ENCODE measurements around the gene BUD23.

The BUD23 gene

DNA sequence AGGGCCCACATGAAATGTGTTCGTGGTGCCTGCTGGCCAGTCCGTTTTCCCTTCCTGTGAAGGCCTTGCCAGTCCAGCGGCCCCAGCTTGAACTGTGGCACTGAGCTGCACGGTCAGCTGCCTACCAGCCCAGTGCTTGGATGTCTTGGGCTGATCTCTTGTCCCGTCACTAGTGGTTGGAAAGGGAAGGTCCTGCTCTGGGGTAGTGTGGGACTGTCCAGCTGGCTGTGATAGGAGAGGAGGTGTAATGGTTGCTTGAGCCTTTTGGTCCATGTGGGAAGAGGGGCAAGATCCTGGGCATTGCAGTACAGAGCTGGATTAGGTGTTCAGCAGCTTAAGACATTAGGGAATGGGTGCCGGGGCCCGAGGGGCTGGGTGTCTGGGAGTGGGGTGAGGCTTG lies 15.0 kb downstream of the BUD23 start:
- H3K4me3 ChIP-seq (ENCODE audit: low read depth, low read length), result no peak overlapping the region
- TF ChIP-seq POLR2A (IDR thresholded peaks at IDR 0.05; ENCODE audit: extremely low read depth, insufficient read length), result no peak
- no peak for TF ChIP-seq MYC (IDR thresholded peaks at IDR 0.05; ENCODE audit: low read depth, low read length)
- TF ChIP-seq, protein P1, sequence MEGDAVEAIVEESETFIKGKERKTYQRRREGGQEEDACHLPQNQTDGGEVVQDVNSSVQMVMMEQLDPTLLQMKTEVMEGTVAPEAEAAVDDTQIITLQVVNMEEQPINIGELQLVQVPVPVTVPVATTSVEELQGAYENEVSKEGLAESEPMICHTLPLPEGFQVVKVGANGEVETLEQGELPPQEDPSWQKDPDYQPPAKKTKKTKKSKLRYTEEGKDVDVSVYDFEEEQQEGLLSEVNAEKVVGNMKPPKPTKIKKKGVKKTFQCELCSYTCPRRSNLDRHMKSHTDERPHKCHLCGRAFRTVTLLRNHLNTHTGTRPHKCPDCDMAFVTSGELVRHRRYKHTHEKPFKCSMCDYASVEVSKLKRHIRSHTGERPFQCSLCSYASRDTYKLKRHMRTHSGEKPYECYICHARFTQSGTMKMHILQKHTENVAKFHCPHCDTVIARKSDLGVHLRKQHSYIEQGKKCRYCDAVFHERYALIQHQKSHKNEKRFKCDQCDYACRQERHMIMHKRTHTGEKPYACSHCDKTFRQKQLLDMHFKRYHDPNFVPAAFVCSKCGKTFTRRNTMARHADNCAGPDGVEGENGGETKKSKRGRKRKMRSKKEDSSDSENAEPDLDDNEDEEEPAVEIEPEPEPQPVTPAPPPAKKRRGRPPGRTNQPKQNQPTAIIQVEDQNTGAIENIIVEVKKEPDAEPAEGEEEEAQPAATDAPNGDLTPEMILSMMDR (IDR thresholded peaks at IDR 0.05; ENCODE audit: low read depth, low read length), result no peak
- TF ChIP-seq MAX (IDR thresholded peaks at IDR 0.05; ENCODE audit: low read depth, low read length), result no peak
- DNase-seq (ENCODE audit: low read depth), result no peak

DNA sequence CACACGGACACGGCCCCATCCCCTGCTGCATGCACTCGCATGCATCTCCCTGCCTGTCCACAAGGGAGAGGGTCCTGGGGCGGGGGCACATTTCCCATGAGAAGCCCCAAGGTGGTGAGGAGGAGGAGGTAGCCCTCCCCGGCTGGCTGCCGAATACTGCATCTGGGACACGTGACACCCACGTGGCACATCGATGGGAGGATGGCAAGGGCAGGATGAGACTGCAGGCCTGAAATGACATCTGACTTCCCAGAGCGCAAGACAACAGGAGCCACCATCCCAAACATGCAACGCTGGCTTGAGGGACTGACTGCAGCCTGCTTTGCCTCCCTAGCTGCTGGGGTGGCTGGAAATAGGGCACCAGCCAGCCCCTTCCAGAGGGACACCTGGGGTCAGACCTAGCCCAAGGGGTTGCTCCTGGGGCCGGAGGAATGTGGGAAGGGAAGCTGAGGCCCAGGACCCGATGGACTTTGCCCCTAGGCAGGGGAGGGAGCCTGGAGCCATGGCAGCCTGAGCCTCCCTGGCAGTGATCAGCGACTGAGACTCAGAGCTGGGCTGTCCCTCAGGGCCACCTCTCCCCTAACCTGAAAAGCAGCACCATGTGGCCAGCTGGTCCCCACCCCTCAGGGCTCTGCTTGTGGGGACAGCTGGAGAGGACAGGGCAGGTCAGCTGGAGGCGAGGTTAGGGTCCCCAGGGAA lies 16.1 kb downstream of the BUD23 start:
- DNase-seq (ENCODE audit: low read depth), result no peak
- TF ChIP-seq, protein P1 (IDR thresholded peaks at IDR 0.05; ENCODE audit: low read depth, low read length), result no peak
- TF ChIP-seq MYC (IDR thresholded peaks at IDR 0.05; ENCODE audit: low read depth, low read length) (no peak), MAX (IDR thresholded peaks at IDR 0.05; ENCODE audit: low read depth, low read length) (no peak), POLR2A (IDR thresholded peaks at IDR 0.05; ENCODE audit: extremely low read depth, insufficient read length) (no peak)
- H3K4me3 ChIP-seq (ENCODE audit: low read depth, low read length), result no peak overlapping the region

GRCh38 chr7:73700069-73700423 lies 16.6 kb downstream of the BUD23 start:
- no peak for DNase-seq (ENCODE audit: low read depth)
- no peak for TF ChIP-seq MAX (IDR thresholded peaks at IDR 0.05; ENCODE audit: low read depth, low read length)
- TF ChIP-seq MYC (IDR thresholded peaks at IDR 0.05; ENCODE audit: low read depth, low read length), result no peak
- TF ChIP-seq, protein P1 (IDR thresholded peaks at IDR 0.05; ENCODE audit: low read depth, low read length), result no peak
- no peak for TF ChIP-seq POLR2A (IDR thresholded peaks at IDR 0.05; ENCODE audit: extremely low read depth, insufficient read length)
- H3K4me3 ChIP-seq (ENCODE audit: low read depth, low read length), result no peak overlapping the region

DNA sequence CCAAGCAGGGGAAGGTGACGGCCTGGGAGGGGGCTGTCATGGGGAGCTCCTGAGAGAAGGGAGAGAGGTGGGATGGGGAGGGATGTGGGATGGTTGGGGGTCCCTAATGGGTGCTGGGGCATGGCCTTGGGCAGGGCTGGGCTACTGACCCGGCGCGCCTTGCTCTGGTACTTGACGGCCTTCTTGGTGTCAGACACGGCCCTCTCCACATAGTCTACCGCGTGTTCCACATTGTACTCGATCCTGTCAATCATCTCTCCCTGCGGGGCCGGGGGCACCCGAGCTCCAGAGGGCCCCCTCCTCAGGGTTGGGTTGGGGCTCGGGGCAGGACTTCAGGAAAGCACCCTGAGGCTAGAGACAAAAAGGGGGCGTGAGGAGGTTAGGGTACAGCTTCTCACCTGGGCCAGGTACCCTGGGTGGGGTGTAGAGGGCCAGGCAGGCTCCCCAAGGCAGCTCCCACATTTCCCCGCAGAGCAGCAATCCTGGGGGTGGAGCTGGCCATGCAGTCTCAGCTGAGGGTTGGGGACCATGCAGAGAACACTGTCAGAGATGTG lies 17.3 kb downstream of the BUD23 start:
- TF ChIP-seq, protein P1 (IDR thresholded peaks at IDR 0.05; ENCODE audit: low read depth, low read length), result no peak
- TF ChIP-seq MYC (IDR thresholded peaks at IDR 0.05; ENCODE audit: low read depth, low read length) (no peak), MAX (IDR thresholded peaks at IDR 0.05; ENCODE audit: low read depth, low read length) (no peak), POLR2A (IDR thresholded peaks at IDR 0.05; ENCODE audit: extremely low read depth, insufficient read length) (no peak)
- no peak overlapping the region for H3K4me3 ChIP-seq (ENCODE audit: low read depth, low read length)
- DNase-seq (ENCODE audit: low read depth), result no peak

DNA sequence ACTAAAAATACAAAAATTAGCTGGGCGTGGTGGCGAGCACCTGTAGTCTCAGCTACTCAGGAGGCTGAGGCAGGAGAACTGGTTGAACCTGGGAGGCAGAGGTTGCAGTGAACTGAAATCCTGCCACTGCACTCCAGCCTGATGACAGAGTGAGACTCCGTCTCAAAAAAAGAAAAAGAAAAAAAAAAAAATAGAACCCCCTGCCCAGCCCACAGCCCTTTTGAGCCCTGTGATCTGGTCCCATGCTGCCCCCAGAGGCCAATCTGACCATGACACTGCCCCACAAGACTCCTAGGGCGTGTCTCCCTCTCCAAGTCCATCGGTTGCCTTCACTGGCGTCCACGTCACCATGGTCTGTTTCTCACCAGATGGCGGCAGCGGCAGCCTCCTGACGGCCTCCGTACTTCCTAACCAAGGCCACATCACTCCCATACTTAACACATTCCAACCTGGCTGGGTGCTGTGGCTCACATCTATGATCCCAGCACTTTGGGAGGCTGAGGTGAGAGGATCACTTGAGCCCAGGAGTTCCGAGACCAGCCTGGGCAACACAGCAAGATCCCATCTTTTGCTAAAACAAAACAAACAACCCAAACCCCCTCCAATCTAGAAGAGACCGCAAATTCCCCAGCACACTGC lies 18.1 kb downstream of the BUD23 start:
- no peak overlapping the region for H3K4me3 ChIP-seq (ENCODE audit: low read depth, low read length)
- TF ChIP-seq POLR2A (IDR thresholded peaks at IDR 0.05; ENCODE audit: extremely low read depth, insufficient read length) (no peak), MAX (IDR thresholded peaks at IDR 0.05; ENCODE audit: low read depth, low read length) (no peak), MYC (IDR thresholded peaks at IDR 0.05; ENCODE audit: low read depth, low read length) (no peak)
- TF ChIP-seq, protein P1 (IDR thresholded peaks at IDR 0.05; ENCODE audit: low read depth, low read length), result peak; percentile 76
- DNase-seq (ENCODE audit: low read depth), result peak; percentile 65

Measured in NB4 (cell line).